Muscle layer of colon (tissue), 2 donors: ENCODE data around the gene GDI1.
A peak's percentile ranks its signal among the peaks of the same experiment; 100 is the strongest.

Source experiments
- H3K27ac ChIP-seq: one replicate; pipeline ENCODE4 v1.7.0; 2013; ENCODE audit warnings: low read depth, mild to moderate bottlenecking, low read length, moderate library complexity
- H3K27me3 ChIP-seq, 2 donors: one replicate each; pipeline ENCODE4 v1.7.0; 2013; ENCODE audit warnings: low read length in 2 of 2, mild to moderate bottlenecking in 2 of 2; ENCODE audit not compliant: insufficient read depth in 2 of 2, control insufficient read depth in 1 of 2
- H3K36me3 ChIP-seq: one replicate; pipeline ENCODE4 v1.7.0; 2013; ENCODE audit warnings: mild to moderate bottlenecking, low read length; ENCODE audit not compliant: insufficient read depth
- H3K4me1 ChIP-seq: one replicate; pipeline ENCODE4 v1.7.0; 2013; ENCODE audit warnings: mild to moderate bottlenecking, low read length; ENCODE audit not compliant: insufficient read depth
- H3K4me3 ChIP-seq, 2 donors: one replicate each; pipeline ENCODE4 v1.7.0; 2013; ENCODE audit warnings: low read length in 2 of 2, low read depth in 1 of 2, mild to moderate bottlenecking in 1 of 2, moderate library complexity in 1 of 2
- H3K9ac ChIP-seq: one replicate; pipeline ENCODE4 v1.7.0; 2013; ENCODE audit warnings: low read length
- H3K9me3 ChIP-seq: one replicate; pipeline ENCODE4 v1.7.0; 2013; ENCODE audit warnings: mild to moderate bottlenecking, low read length
- donor health status: abdominal sarcoma.
- donor health status: Adenocarcinoma of cecum.

Gene GDI1

GRCh38 chrX:154468217-154468616, 31.3 kb downstream of the GDI1 start:
- Histone ChIP-seq H3K27me3 (no peaks in the 10 kb centered on the region), H3K36me3 (peaks cover 8% of the 10 kb centered on the region), H3K4me1 (no peaks in the 10 kb centered on the region), H3K27ac (no peak overlapping the region), H3K4me3 (no peak overlapping the region), H3K9me3 (no peaks in the 10 kb centered on the region), H3K9ac (no peak overlapping the region)

GRCh38 chrX:154469114-154469513, 32.2 kb downstream of the GDI1 start:
- H3K9me3 ChIP-seq = no peaks in the 10 kb centered on the region
- H3K9ac ChIP-seq = no peak overlapping the region
- no peaks in the 10 kb centered on the region for H3K27me3 ChIP-seq
- peaks cover 8% of the 10 kb centered on the region for H3K36me3 ChIP-seq
- no peak overlapping the region for H3K4me3 ChIP-seq
- H3K4me1 ChIP-seq = no peaks in the 10 kb centered on the region
- no peak overlapping the region for H3K27ac ChIP-seq

GRCh38 chrX:154469880-154470279, 32.9 kb downstream of the GDI1 start:
- H3K4me1 ChIP-seq = no peaks in the 10 kb centered on the region
- H3K9me3 ChIP-seq = no peaks in the 10 kb centered on the region
- H3K27ac ChIP-seq = no peak overlapping the region
- H3K4me3 ChIP-seq = no peak overlapping the region
- no peak overlapping the region for H3K9ac ChIP-seq
- H3K27me3 ChIP-seq = no peaks in the 10 kb centered on the region
- H3K36me3 ChIP-seq = peaks cover 8% of the 10 kb centered on the region

- H3K36me3 ChIP-seq = peaks cover 8% of the 10 kb centered on the region
- H3K27ac ChIP-seq = no peak overlapping the region
- no peaks in the 10 kb centered on the region for H3K27me3 ChIP-seq
- H3K4me3 ChIP-seq = no peak overlapping the region
- H3K9me3 ChIP-seq = no peaks in the 10 kb centered on the region
- no peaks in the 10 kb centered on the region for H3K4me1 ChIP-seq
- H3K9ac ChIP-seq = no peak overlapping the region
These were observed 33.5 kb downstream of the GDI1 start for GRCh38 chrX:154470434-154470833.

GRCh38 chrX:154470914-154471568, 34.1 kb downstream of the GDI1 start:
- H3K4me1 ChIP-seq = no peaks in the 10 kb centered on the region

GRCh38 chrX:154471839-154472684, 35.1 kb downstream of the GDI1 start:
- H3K27ac ChIP-seq = no peak overlapping the region
- H3K4me1 ChIP-seq = no peaks in the 10 kb centered on the region
- peaks cover 8% of the 10 kb centered on the region for H3K36me3 ChIP-seq
- H3K4me3 ChIP-seq = no peak overlapping the region
- no peak overlapping the region for H3K9ac ChIP-seq
- no peaks in the 10 kb centered on the region for H3K27me3 ChIP-seq
- no peaks in the 10 kb centered on the region for H3K9me3 ChIP-seq

More at GRCh38 chrX:154470914-154471568, 34.1 kb downstream of the GDI1 start:
- Histone ChIP-seq H3K9me3 (no peaks in the 10 kb centered on the region), H3K36me3 (peaks cover 8% of the 10 kb centered on the region), H3K4me3 (no peak overlapping the region), H3K27me3 (no peaks in the 10 kb centered on the region), H3K27ac (no peak overlapping the region), H3K9ac (no peak overlapping the region)

- Histone ChIP-seq H3K27ac (no peak overlapping the region), H3K9me3 (no peaks in the 10 kb centered on the region), H3K4me1 (no peaks in the 10 kb centered on the region), H3K27me3 (no peaks in the 10 kb centered on the region), H3K4me3 (no peak overlapping the region), H3K36me3 (peaks cover 8% of the 10 kb centered on the region), H3K9ac (no peak overlapping the region)
These were observed 36.0 kb downstream of the GDI1 start for GRCh38 chrX:154472685-154473632.

- H3K4me1 ChIP-seq = no peaks in the 10 kb centered on the region
- no peak overlapping the region for H3K27ac ChIP-seq
- no peak overlapping the region for H3K9ac ChIP-seq
- peaks cover 6% of the 10 kb centered on the region for H3K36me3 ChIP-seq
- H3K4me3 ChIP-seq = no peak overlapping the region
- H3K27me3 ChIP-seq = peaks cover 0 to under 1% of the 10 kb centered on the region in 2 donors
- H3K9me3 ChIP-seq = no peaks in the 10 kb centered on the region
These were observed 36.7 kb downstream of the GDI1 start for GRCh38 chrX:154473683-154474082.

GRCh38 chrX:154476821-154477220, 39.9 kb downstream of the GDI1 start:
- Histone ChIP-seq H3K4me3 (no peak overlapping the region), H3K4me1 (no peaks in the 10 kb centered on the region), H3K36me3 (no peaks in the 10 kb centered on the region), H3K27me3 (peaks cover 0 to 5% of the 10 kb centered on the region in 2 donors), H3K27ac (no peak overlapping the region), H3K9ac (no peak overlapping the region), H3K9me3 (no peaks in the 10 kb centered on the region)

- Histone ChIP-seq H3K27ac (peak overlapping the region; percentile 73), H3K9me3 (no peaks in the 10 kb centered on the region), H3K4me1 (no peaks in the 10 kb centered on the region), H3K36me3 (no peaks in the 10 kb centered on the region), H3K27me3 (peaks cover 0 to 5% of the 10 kb centered on the region in 2 donors), H3K9ac (no peak overlapping the region), H3K4me3 (peak overlapping the region; percentile 36 to 41)
These were observed 41.0 kb downstream of the GDI1 start for GRCh38 chrX:154477891-154478477.
